Activated T-cell treated with anti-CD3 and anti-CD28 coated beads for 48 hours (primary cell): ENCODE measurements around the gene TIMM10B.
"Not testable (repeated sequence)": the region's sequence is repeated elsewhere in the genome, so short reads cannot be mapped to it uniquely, and the experiment has no call there.

Source experiments
- DNase-seq: peaks from one replicate; pipeline ENCODE4 v3.0.0-alpha.2; 2020; ENCODE audit warnings: low read depth

TIMM10B gene

DNA sequence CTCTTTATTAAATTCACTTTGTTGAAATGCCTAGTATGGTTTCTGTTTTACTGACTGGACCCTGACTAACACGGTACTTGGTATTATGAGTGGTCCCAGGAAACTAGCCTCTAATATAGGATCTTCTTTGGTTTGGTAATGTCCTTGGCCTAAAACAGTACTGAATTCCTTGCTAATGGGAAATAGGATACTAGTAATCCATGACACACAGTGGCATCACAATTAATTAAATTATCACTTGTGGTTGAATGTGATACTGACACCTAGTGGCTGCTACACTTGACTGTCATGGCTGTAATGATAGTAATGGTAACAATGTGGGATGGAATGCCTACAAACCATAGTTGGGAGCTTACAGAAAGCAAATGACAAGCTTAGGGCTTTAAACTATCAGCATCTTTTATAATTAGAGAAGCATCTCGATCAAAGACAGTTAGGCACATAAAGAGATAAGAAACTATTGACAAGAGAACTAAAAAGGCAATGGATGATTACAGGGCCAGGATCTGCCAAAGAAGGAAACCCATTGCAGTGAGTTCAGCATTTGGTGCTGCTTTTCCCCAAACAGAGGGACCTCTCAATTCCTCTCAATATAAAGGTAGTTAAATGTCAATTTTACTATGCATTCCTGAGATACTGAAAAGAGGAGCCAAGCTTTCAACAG is 24.4 kb downstream of the TIMM10B start:
- no peak for DNase-seq

DNA sequence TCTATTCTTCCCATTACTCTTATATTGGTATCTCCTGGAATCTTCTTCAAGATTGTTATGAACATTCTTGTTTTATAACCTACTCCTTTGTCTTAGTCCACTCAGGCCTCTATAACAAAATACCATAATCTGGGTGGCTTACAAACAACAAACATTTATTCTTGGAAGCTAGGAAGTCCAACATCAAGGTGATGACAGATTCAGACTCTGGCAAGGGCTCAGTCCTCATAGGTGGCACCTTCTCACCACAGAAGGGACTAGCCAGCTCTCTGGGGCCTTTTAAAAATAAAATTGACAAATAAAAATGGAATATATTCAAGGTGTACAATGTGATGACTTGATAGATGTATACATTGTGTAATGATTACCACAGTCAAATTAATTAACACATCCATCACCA is 35.6 kb downstream of the TIMM10B start:
- DNase-seq, result no peak

DNA sequence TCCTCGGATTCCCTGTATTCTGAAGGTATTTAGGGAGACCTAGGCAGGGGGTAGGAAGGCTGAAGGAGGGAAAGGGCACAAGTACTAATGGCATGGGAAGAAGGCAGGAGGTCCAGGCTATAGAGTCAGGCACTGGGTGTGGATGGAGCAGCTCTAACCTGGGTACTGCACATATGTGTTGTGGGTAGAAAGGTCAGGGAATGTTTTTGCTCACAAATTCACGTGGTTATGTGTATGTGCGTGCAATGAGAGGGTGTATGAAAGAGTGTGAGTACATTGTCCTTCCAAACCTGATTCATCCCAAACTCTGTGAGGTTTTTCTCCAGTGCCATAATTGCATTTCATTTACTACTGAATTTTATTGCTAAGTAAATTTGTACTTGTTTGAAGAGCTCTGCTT is 39.0 kb downstream of the TIMM10B start:
- no peak for DNase-seq

DNA sequence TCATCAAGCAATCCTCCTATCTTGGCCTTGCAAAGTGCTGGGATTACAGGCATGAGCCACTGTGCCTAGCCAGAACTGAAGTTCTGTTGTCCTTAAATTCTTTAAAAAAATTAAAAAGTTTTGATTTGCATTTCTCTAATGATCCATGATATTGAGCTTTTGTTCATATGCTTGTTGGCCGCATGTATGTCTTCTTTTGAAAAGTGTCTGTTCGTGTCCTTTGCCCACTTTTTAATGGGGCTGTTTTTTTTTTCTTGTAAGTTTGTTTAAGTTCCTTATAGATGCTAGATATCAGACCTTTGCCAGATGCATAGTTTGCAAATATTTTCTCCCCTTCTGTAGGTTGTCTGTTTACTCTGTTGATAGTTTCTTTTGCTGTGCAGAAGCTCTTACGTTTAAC is 40.6 kb downstream of the TIMM10B start:
- DNase-seq, result not testable (repeated sequence)

DNA sequence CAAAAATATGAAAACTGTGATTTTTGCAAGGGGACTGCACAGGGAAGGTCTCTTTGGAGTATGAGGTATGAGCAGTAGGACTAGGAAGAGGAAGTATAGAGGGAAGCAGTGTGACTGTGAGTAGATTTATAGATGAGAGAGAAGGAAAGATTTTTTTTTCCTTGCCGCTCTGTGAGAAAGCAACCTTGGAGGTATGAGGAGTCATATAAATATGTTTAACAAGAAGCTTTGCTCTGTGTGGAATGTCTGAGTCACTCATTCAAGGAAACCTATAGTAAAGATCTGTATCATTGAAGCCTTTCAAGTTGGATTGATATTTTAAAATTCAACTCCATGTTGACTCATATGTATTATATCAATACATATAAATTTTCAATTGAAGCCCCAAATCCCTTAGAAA is 42.0 kb downstream of the TIMM10B start:
- DNase-seq, result no peak

DNA sequence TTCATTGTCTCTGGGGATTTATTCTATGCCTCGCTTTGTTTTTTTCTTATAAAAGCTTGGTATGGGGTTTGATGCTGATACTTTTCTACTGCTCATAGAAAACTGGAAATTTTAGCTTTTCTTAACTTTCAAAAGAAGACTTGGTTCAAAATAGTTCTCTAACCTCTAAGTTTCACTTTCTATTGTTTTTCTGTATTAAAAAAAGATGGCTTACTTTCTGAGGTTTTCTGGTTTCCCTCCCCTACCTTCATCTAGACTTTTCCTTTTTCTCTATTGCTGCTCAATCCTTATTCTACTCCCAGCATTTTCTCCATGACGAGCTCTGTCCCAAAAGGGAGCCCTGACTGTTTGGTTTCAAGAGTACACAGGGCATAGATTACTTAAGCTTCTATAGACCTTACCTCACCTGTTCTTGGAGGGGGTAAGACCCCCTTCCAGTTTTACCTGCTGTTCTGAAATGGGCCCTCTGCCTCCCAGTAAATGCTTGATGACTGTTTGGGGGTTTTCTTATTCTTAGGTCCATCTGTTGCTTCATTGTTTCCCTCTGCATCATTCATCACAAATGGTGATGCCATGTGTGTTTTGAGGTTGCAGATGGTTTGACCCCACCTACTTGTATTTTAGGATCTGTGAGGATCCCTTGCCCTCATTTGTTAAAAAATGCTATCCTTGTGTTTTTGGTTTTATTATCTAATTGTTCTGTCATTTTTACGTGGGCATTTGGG is 45.3 kb downstream of the TIMM10B start:
- DNase-seq, result no peak

DNA sequence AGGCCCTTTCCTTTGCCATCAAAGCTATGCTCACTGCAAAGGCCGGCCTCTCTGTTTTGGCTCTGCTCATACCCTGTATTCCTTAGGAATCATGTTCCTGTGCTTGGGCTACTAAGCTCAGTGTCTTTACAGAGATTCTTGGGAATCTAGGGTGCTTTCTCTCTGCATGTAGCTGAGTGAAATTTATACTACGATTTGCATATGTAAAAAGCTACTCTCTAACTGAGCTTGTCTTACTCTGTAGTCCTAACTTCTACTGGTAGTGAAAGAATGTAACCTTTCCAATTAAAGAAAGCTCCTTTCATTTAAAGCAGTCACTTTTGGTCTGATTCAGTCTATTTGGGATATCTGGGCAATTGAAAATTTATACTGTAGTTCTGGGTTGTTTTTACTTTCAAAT is 48.0 kb downstream of the TIMM10B start:
- no peak for DNase-seq

DNA sequence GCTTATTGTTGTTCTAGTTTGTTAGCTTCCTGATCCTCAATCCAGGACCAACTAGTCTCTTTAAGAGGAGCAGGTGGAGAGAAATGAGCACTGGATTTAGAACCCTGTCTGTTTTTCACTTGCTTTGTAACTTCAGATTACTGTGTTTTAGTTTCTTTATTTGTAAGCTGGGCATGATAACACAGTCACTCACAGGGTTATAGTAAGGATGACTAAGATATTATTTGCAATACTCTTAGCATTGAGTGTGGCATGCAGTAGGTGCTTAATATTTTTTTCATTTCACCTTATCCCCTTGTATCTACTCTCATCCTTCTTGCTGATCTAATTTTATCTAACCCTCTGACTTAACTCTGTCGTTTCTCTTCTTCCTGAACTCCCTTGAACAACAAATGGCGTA is 49.5 kb downstream of the TIMM10B start:
- no peak for DNase-seq

DNA sequence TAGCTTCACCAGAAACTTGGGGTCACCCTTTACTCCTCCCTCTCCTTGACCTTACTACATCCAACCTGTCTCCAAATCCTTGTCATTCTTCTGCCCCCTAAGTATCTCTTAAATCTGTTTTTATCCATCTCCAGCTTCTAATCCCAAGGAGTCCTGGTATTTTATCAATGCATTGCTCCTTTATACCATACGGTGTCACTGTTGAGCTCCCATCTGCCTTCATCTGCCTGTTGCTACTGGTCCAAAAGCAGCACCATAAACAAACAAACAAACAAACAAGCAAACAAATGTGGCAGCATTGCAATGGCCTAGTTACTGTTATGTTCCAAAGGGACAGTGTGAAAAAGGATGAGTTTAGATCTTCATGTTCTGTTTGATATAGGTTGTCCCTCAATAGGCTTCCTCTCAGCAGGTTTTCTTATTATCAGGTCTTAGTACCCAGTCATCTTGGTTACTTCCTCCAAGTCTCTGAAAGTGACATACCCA is 50.0 kb downstream of the TIMM10B start:
- no peak for DNase-seq
